HCT116 (cell line): ENCODE measurements around the gene TIMM17B.

Experiments used
- CBX3 ChIP-seq: IDR thresholded peaks from 2 replicates; pipeline ENCODE4 v1.6.1; 2012; ENCODE audit warnings: low read depth
- ELF1 ChIP-seq: IDR thresholded peaks from 2 replicates; pipeline ENCODE4 v1.6.1; 2012; ENCODE audit warnings: low read depth, borderline replicate concordance
- EZH2 ChIP-seq: fragments of 200-600 bp; sonication (generic); IDR thresholded peaks from 2 replicates; pipeline ENCODE4 v1.6.1; 2017; ENCODE audit warnings: antibody characterized with exemption, mixed run types
- JUND ChIP-seq: IDR thresholded peaks from 2 replicates; pipeline ENCODE4 v1.6.1; 2012
- POLR2A ChIP-seq: IDR thresholded peaks from 2 replicates; pipeline ENCODE4 v1.7.0; 2011; ENCODE audit warnings: borderline replicate concordance; ENCODE audit not compliant: insufficient read depth, insufficient read length; ENCODE audit errors: extremely low read depth
- POLR2AphosphoS5 ChIP-seq: IDR thresholded peaks from 2 replicates; pipeline ENCODE4 v1.6.1; 2011; ENCODE audit warnings: mild to moderate bottlenecking, low read depth, low read length, moderate library complexity
- RAD21 ChIP-seq: IDR thresholded peaks from 2 replicates; pipeline ENCODE4 v1.6.1; 2012; ENCODE audit warnings: low read depth, mild to moderate bottlenecking
- SIN3A ChIP-seq: IDR thresholded peaks from 2 replicates; pipeline ENCODE4 v1.6.1; 2012; ENCODE audit warnings: low read depth
- SP1 ChIP-seq: IDR thresholded peaks from 2 replicates; pipeline ENCODE4 v1.6.1; 2012; ENCODE audit warnings: low read depth
- TCF7L2 ChIP-seq: IDR thresholded peaks from 2 replicates; pipeline ENCODE4 v1.7.0; 2011; ENCODE audit warnings: borderline replicate concordance, inconsistent platforms; ENCODE audit not compliant: insufficient read depth, insufficient read length; ENCODE audit errors: extremely low read depth
- YY1 ChIP-seq: IDR thresholded peaks from 2 replicates; pipeline ENCODE4 v1.6.1; 2011; ENCODE audit warnings: low read length, low read depth, moderate library complexity, mild to moderate bottlenecking; ENCODE audit not compliant: insufficient replicate concordance; ENCODE audit errors: extremely low read depth
- ZFX ChIP-seq: fragments of 450-650 bp; IDR thresholded peaks from 2 replicates; pipeline ENCODE4 v1.6.1; 2017
- TF ChIP-seq, protein P1 (sequence below), 3 experiments: fragments of 200-600 bp in 1 of 3; sonication (generic) in 1 of 3; IDR thresholded peaks in 2 of 3; conservative IDR thresholded peaks in 1 of 3; 2 replicates each; pipeline ENCODE4 v1.5.1; 2012 to 2017; ENCODE audit warnings: low read depth in 2 of 3, low read length in 2 of 3, antibody characterized with exemption in 1 of 3, borderline replicate concordance in 1 of 3, control low read depth in 1 of 3, mild to moderate bottlenecking in 1 of 3, mixed read lengths in 1 of 3, mixed run types in 1 of 3, moderate library complexity in 1 of 3; ENCODE audit not compliant: insufficient read depth in 1 of 3

DNA sequence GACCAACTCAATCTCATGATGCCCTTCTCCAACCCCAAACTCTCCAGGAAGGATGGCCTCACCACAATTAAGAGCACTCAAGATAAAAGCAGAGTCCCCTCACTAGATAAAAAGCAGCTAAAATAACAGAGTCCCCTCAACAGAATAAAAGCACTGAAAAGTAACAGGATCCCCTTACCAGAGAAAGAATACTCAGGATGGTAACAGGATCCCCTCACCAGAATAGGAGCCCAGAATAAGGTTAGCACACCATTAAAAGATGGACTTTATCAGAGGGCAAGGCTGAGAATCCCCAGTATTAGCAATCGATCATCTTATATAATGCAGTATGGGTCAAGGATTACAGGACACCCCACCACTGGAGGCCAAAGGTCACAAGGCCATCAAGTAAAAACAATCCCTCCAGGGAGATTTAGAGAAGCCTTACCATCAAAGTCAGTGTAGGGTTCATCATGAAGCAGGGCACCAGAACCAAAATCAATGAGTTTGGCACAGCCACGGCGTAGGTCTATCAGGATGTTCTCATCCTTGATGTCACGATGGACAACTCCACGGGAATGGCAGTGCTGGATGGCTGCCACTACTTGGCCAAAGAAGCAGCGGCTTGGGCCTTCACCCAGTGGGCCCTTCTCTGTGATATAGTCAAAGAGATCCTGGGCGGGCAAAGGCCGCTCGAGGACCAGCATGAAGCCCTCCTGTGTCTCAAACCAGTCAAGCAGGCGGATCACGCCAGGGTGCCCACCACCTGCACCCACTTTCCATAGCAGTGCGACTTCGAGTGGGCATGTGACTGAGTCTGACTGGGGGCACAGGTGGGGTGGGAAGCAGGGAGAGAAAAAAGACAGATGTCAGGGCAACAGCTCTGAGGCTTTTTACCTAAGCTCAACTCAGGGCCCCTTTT, 17.3 kb upstream of the TIMM17B start:
- TF ChIP-seq RAD21, result no peak
- TF ChIP-seq JUND, result no peak
- TF ChIP-seq, protein P1, sequence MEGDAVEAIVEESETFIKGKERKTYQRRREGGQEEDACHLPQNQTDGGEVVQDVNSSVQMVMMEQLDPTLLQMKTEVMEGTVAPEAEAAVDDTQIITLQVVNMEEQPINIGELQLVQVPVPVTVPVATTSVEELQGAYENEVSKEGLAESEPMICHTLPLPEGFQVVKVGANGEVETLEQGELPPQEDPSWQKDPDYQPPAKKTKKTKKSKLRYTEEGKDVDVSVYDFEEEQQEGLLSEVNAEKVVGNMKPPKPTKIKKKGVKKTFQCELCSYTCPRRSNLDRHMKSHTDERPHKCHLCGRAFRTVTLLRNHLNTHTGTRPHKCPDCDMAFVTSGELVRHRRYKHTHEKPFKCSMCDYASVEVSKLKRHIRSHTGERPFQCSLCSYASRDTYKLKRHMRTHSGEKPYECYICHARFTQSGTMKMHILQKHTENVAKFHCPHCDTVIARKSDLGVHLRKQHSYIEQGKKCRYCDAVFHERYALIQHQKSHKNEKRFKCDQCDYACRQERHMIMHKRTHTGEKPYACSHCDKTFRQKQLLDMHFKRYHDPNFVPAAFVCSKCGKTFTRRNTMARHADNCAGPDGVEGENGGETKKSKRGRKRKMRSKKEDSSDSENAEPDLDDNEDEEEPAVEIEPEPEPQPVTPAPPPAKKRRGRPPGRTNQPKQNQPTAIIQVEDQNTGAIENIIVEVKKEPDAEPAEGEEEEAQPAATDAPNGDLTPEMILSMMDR (IDR thresholded peaks at IDR 0.05 in 2 of 3, conservative IDR thresholded peaks at IDR 0.05 in 1 of 3; ENCODE audit: borderline replicate concordance in 1 of 3, insufficient read depth in 1 of 3, low read depth in 2 of 3, low read length in 2 of 3), result no peak
- TF ChIP-seq EZH2, result no peak
- no peak for TF ChIP-seq TCF7L2
- TF ChIP-seq ELF1, result no peak
- TF ChIP-seq SIN3A, result no peak
- no peak for TF ChIP-seq POLR2AphosphoS5
- no peak for TF ChIP-seq CBX3
- no peak for TF ChIP-seq ZFX
- TF ChIP-seq POLR2A, result no peak
- TF ChIP-seq YY1, result no peak
- no peak for TF ChIP-seq SP1
